Natural killer cell (primary cell): ENCODE measurements around the gene RPS21. TPM values are rescaled to one million over a fixed set of nuclear protein-coding genes. Genes with fewer than 3 reads are reported as not detected.

Experiments
- ATAC-seq, 3 donors: fragments of 150-1000 bp in 2 of 3; fragments of 200-7000 bp in 1 of 3; cut with Tn5 transposase; 1 replicate in 1 of 3; 2 replicates in 2 of 3; pipeline ENCODE4 v1.10.0; 2021; ENCODE audit warnings: mild to moderate bottlenecking in 2 of 3, moderate library complexity in 2 of 3
- DNase-seq, 2 donors: peaks; one replicate each; pipeline versions ENCODE4 v3.0.0 to v3.0.0-alpha.2; 2013 to 2021; ENCODE audit warnings: mixed read lengths in 1 of 2
- H3K27ac ChIP-seq: one replicate; pipeline ENCODE4 v1.5.1; 2013; ENCODE audit warnings: mild to moderate bottlenecking, low read length
- H3K27me3 ChIP-seq: one replicate; pipeline ENCODE4 v1.6.1; 2013; ENCODE audit warnings: low read length; ENCODE audit not compliant: control insufficient read depth, insufficient read depth
- H3K36me3 ChIP-seq: one replicate; pipeline ENCODE4 v1.6.1; 2013; ENCODE audit warnings: low read length; ENCODE audit not compliant: control insufficient read depth, insufficient read depth
- H3K4me1 ChIP-seq: one replicate; pipeline ENCODE4 v1.6.1; 2013; ENCODE audit warnings: low read length; ENCODE audit not compliant: control insufficient read depth, insufficient read depth
- H3K4me3 ChIP-seq: one replicate; pipeline ENCODE4 v1.5.1; 2013; ENCODE audit warnings: low read length
- H3K9me3 ChIP-seq: one replicate; pipeline ENCODE4 v1.6.1; 2013; ENCODE audit warnings: low read length; ENCODE audit not compliant: control insufficient read depth, insufficient read depth
- H3K27ac Mint-ChIP-seq, 2 donors: one replicate each; pipeline ENCODE4 v1.8.0; 2022; ENCODE audit warnings: mild to moderate bottlenecking in 2 of 2, mixed read lengths in 2 of 2, moderate library complexity in 1 of 2
- H3K27me3 Mint-ChIP-seq, 2 donors: one replicate each; pipeline ENCODE4 v1.8.0; 2022; ENCODE audit warnings: low read depth in 2 of 2, mixed read lengths in 2 of 2
- H3K36me3 Mint-ChIP-seq: one replicate; pipeline ENCODE4 v1.8.0; 2022; ENCODE audit warnings: mixed read lengths
- H3K4me1 Mint-ChIP-seq, 2 donors: one replicate each; pipeline ENCODE4 v1.8.0; 2022; ENCODE audit warnings: mixed read lengths in 2 of 2
- H3K4me3 Mint-ChIP-seq: one replicate; pipeline ENCODE4 v1.8.0; 2022; ENCODE audit warnings: mild to moderate bottlenecking, moderate library complexity, mixed read lengths
- H3K9me3 Mint-ChIP-seq, 2 donors: one replicate each; pipeline ENCODE4 v1.8.0; 2022; ENCODE audit warnings: mixed read lengths in 2 of 2
- WGBS: methylation state at CpG from one replicate; pipeline ENCODE4 v1.1.7; 2013; ENCODE audit warnings: missing lambda C conversion rate; ENCODE audit not compliant: insufficient coverage; 5-methylcytosine and 5-hydroxymethylcytosine counted together
- intact Hi-C: fragments of 100-400 bp; cut with micrococcal nuclease; formaldehyde crosslinking; loops from one replicate; pipeline ENCODE4 v1.14.2; 2022
- total RNA-seq, 4 donors: library from RNA; stranded (reverse); fragments of 120-200 nt in 1 of 4; gene quantifications; one replicate each; pipeline versions ENCODE4 v1.2.3 to v1.2.4, GENCODE V29; 2013 to 2022
- TF ChIP-seq, protein P1 (sequence below): fragments of 200-600 bp; IDR thresholded peaks from one replicate; pipeline ENCODE4 v1.8.0; 2022; ENCODE audit warnings: antibody characterized with exemption

RPS21 gene
- total RNA-seq, 3 donors from 2014 or later (not counting 1 experiment from before 2014, with no cell fraction given), result 887 to 1,244 (median 1,112) TPM

GRCh38 chr20:62363920-62364851, 22.7 kb upstream of the RPS21 start:
- DNase-seq (no peak), ATAC-seq (no peak)
- TF ChIP-seq, protein P1, sequence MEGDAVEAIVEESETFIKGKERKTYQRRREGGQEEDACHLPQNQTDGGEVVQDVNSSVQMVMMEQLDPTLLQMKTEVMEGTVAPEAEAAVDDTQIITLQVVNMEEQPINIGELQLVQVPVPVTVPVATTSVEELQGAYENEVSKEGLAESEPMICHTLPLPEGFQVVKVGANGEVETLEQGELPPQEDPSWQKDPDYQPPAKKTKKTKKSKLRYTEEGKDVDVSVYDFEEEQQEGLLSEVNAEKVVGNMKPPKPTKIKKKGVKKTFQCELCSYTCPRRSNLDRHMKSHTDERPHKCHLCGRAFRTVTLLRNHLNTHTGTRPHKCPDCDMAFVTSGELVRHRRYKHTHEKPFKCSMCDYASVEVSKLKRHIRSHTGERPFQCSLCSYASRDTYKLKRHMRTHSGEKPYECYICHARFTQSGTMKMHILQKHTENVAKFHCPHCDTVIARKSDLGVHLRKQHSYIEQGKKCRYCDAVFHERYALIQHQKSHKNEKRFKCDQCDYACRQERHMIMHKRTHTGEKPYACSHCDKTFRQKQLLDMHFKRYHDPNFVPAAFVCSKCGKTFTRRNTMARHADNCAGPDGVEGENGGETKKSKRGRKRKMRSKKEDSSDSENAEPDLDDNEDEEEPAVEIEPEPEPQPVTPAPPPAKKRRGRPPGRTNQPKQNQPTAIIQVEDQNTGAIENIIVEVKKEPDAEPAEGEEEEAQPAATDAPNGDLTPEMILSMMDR, result no peak
- Mint-ChIP-seq H3K9me3 (no peaks in the 10 kb centered on the region), H3K4me3 (no peak overlapping the region), H3K4me1 (peaks cover 0 to 6% of the 10 kb centered on the region in 2 donors), H3K27ac (no peak overlapping the region), H3K36me3 (no peaks in the 10 kb centered on the region), H3K27me3 (peaks cover 0 to 22% of the 10 kb centered on the region in 2 donors)
- H3K27me3 ChIP-seq, result peaks cover 21% of the 10 kb centered on the region
- intact Hi-C loops, result no loop called here
- WGBS, result 80% methylated on average over 22 of the region's 22 CpGs
- no peak overlapping the region for H3K27ac ChIP-seq
- no peaks in the 10 kb centered on the region for H3K9me3 ChIP-seq
- peaks cover 22% of the 10 kb centered on the region for H3K4me1 ChIP-seq
- no peaks in the 10 kb centered on the region for H3K36me3 ChIP-seq
- H3K4me3 ChIP-seq, result no peak overlapping the region

DNA sequence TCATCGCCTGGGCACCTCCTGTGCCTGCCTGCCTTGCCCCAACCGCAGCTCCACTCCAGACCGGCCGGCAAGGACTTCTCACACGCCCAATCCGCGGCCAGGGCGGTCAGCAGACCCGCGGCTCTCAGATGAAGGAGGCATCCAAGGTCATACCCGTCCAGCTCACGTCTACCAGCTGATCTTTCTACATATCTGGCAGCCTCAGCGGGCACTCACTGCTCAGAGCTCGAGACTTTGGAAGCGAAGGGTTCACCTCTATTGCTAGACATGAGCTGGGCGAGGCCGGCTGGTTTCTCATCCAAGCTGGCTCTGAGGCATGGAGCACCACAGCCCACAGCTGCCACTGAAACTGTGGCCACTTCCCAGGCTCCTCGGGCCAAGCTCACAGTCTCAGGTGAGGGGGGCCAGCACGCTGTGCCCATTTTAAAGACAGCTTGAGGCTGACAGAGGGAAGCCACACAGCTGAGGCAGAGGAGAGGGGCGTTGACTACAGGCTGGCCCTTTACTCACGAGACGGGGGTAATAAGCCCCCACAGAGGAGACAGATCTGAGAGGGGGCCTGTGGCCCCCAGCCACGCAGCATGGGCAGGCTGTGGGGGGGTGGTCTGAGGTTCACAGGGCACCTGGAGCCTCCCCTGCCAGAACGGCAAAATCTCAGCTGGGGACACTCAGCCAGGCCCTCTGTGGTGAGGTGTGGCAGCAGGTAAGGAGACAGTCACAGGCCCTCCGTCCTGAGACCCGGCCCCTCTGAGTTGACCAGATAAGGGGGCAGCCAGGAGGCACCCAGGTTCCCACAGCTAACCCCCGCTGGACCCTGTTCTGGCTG, 21.8 kb upstream of the RPS21 start:
- Histone ChIP-seq H3K4me1 (peaks cover 22% of the 10 kb centered on the region), H3K36me3 (no peaks in the 10 kb centered on the region), H3K27me3 (peaks cover 26% of the 10 kb centered on the region), H3K27ac (no peak overlapping the region), H3K9me3 (no peaks in the 10 kb centered on the region), H3K4me3 (no peak overlapping the region)
- Mint-ChIP-seq H3K27ac (no peak overlapping the region), H3K4me1 (peaks cover 0 to 6% of the 10 kb centered on the region in 2 donors), H3K36me3 (no peaks in the 10 kb centered on the region), H3K9me3 (no peaks in the 10 kb centered on the region), H3K27me3 (peaks cover 0 to 26% of the 10 kb centered on the region in 2 donors), H3K4me3 (peak overlapping the region; percentile 61)
- DNase-seq, result no peak
- TF ChIP-seq, protein P1, result no peak
- 88% methylated on average over 27 of the region's 27 CpGs for WGBS
- intact Hi-C loops, result no loop called here
- no peak for ATAC-seq

GRCh38 chr20:62365814-62366369, 21.0 kb upstream of the RPS21 start:
- no peak for DNase-seq
- Mint-ChIP-seq H3K27me3 (peaks cover 0 to 26% of the 10 kb centered on the region in 2 donors), H3K4me1 (peaks cover 0 to 6% of the 10 kb centered on the region in 2 donors), H3K36me3 (no peaks in the 10 kb centered on the region), H3K4me3 (no peak overlapping the region), H3K27ac (no peak overlapping the region), H3K9me3 (no peaks in the 10 kb centered on the region)
- no peaks in the 10 kb centered on the region for H3K36me3 ChIP-seq
- H3K9me3 ChIP-seq, result no peaks in the 10 kb centered on the region
- WGBS, result 52% methylated on average over 10 of the region's 10 CpGs
- H3K27ac ChIP-seq, result no peak overlapping the region
- H3K4me1 ChIP-seq, result peaks cover 22% of the 10 kb centered on the region
- intact Hi-C loops, result no loop called here
- no peak for ATAC-seq
- H3K27me3 ChIP-seq, result peaks cover 26% of the 10 kb centered on the region
- H3K4me3 ChIP-seq, result no peak overlapping the region
- TF ChIP-seq, protein P1, result no peak
